GM19351 (cell line): Measurements from ENCODE around the gene POC1B.

ENCODE experiments used
- ATAC-seq: cut with Tn5 transposase; IDR thresholded peaks from one replicate; pipeline ENCODE4 v1.9.1; 2021; ENCODE audit warnings: mild to moderate bottlenecking, moderate library complexity; ENCODE audit not compliant: unreplicated experiment

POC1B gene

DNA sequence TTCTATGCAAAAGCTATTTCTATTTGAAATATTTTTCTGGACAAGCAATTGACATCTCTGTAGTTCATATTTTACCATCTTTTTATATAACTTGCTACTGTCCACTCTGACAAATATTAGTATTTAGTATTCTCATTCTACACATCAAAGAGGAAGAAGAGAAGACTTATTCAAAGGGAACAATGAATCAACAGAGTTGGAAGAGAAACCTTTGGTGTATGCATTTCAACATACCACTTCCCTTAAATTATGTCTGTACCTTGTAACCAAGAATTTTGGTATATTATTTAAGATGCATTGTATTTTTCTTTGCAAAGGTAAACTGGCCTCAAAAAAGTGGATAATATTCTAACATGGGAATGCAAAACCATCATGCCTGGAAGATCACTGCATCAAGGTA lies 101.5 kb downstream of the POC1B start:
- ATAC-seq, result no peak

DNA sequence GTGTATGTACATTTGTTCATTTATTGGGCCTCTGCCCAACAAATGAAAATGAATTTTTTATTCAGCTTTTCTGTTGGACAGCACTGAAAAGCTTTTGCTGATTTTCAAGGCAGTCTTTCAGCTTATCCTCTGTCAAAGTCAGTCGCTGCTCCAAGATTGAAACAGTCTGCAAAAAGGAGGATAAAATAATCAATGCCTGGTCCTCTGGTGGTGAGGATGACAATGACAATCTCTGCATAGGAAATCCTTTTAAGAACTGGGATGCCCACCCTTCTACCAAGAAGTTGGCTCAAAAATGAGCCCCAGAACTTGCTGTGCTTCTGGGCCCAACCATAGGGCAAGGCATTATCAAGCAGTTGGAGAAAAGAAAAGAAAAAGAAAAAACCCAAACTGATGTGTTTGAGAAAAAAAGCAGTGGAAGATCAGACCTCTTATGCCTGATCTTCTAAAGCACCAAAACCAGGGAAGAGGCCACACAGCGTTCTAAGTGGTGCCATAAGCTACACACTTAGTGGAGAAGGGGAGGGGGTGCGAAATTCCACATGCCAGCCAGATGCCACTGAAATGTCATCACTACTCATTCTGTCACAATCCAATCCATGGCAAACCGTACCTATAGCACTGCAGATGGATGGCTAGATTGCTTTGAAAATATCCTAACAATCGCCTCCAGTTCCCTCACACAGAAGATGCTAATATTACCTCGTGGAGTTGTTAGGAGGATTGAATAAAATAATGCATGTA lies 104.6 kb downstream of the POC1B start:
- no peak for ATAC-seq

- ATAC-seq, result no peak
These were observed 107.5 kb downstream of the POC1B start for GRCh38 chr12:89418228-89418910.

- no peak for ATAC-seq
These were observed 108.4 kb downstream of the POC1B start for GRCh38 chr12:89417246-89417977.

- no peak for ATAC-seq
These were observed 109.6 kb downstream of the POC1B start for GRCh38 chr12:89416049-89416792.

- no peak for ATAC-seq
These were observed 111.0 kb downstream of the POC1B start for GRCh38 chr12:89414851-89415250.

GRCh38 chr12:89414322-89414721 lies 111.5 kb downstream of the POC1B start:
- ATAC-seq, result no peak

- ATAC-seq, result no peak
These were observed 112.6 kb downstream of the POC1B start for GRCh38 chr12:89413234-89413633.

DNA sequence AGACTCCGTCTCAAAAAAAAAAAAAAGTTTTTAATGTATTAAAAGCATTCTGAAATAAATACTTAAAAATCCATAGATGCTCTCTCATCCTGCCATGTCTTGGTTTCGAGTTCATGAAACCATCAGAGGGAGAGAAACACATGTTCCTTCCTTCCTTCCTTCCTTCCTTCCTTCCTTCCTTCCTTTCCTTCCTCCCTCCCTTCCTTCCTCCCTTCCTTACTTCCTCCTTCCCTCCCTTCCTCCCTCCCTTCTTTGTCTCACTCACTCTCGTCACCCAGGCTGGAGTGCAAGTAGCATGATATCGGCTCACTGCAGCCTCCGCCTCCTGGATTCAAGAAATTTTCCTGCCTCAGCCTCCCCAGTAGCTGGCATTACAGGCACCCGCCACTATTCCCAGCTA lies 113.2 kb downstream of the POC1B start:
- no peak for ATAC-seq

DNA sequence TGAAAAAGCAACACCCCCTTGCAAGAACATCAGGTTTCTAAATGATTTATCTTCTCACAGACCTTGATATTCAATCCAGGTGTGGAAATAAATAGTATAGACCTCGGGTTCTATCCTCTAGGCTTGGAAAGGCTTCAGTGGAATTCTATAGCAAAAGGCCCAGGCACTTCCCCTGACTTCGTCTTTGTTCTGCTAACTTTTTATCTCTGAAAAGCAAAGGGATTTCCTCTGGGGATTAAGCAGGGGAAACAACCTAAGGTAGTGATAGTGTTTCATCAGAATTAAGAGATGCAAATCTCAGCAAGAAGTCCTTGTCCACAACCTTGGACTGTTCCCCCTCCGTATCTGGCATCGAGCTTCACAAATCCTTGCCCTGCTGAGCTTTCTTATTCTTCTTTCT lies 114.0 kb downstream of the POC1B start:
- ATAC-seq, result no peak

DNA sequence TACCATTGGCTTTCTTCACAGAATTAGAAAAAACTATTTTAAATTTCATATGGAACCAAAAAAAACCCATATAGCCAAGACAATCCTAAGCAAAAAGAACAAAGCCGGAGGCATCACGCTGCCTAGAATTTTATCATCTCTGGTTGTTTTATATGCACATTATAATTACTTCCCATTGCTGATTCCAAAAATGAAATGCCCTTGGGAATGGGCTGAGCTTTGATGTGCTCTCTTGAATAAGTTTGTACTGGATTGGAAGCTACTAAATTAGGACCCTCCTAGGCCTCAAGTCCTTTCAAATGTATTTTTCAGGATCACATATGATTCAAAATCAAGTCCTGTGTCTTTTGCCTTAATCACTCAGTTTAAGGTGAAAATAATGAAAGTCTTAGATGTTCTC lies 114.6 kb downstream of the POC1B start:
- ATAC-seq, result no peak

DNA sequence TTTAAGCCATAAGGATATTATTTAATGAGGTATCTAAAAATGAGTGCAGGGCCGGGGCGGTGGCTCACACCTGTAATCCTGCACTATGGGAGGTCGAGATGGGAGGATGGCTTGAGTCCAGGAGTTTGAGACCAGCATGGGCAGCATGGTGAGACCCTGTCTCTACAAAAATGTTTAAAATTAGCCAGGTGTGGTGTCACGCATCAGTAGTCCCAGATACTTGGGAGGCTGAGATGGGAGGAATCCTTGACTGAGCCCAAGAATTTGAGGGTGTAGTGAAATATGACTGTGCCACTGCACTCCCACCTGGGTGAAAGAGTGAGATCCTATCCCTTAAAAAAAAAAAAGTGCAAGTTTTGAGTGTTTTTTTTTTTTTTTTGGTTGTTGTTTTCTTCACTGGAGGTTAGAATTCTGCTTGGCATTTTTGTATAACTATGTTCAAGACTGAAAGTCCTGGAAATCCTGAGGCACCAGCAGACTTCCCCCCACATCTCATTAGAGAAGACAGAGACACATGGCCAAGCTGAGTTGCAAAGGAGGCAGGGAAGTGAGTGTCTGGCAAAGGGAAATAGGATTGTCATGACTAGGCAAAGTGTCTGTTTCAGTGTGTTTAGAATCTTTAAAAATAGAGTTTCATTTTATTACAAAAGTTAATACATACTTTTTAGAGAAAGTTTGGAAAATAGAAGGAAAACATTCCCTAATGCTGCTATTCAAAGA lies 120.1 kb downstream of the POC1B start:
- no peak for ATAC-seq

GRCh38 chr12:89401433-89402058 lies 124.3 kb downstream of the POC1B start:
- no peak for ATAC-seq

DNA sequence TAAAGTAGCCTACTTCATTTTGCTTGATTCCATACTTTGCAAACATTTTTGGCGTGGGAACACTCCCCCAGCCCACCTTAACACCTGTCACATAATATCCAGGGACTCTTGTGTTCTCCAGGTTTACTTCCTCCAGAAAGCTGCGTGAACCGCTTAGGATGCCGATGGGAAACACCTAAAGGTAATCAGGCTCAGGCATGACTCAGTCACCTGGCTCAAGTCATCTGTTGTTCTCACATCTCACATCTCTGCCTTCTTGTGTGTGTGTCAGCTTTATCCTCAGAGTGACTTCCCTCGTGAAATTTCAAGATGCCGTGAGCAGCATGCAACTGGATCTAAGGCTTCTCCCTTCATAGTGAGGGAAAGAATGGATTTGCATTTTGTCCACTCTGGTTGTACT lies 125.4 kb downstream of the POC1B start:
- no peak for ATAC-seq

DNA sequence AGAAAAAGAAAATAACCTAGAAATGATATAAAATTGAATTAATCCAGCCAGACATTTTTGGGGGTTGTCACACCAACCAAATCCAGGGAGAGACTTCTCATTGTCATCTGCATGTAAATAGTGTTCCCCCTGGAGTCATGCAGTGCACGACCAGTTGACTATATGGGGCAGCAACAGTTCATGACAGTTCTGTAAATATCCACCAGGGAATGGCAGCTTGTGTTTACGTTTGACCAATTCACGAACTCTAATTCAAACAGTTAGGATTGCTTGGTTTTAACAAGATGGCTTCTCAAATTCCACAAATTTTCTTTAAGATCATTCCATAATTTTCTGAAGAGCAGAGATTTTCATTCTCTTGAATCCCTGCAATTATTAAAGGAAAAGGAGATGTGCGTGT lies 130.1 kb downstream of the POC1B start:
- ATAC-seq, result no peak

DNA sequence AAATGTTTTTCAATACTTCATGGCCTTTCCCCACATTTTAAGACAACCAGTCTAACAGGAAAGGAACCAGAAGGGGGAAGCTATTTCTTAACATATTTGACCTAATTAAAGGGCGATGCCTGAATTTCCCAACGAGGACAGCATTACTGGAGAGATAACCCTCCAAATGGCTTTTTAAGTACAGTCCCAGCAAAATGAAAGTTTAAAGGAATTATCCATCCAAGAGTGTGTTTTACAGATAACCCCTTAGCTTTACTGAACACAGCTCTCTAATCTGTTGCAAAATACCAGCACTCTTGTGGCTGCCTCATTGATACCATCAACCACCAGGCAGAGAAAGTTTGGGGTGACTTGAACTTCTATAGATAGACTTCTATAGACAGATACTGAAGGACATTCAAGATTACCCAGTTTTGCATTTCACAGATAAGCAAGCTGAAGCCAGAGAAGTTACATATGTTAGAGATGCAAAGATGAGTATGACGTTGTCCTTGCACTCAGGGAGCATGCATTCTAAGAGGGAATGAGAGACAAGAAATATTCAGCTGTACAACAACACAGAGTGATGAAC lies 132.2 kb downstream of the POC1B start:
- ATAC-seq, result no peak

- ATAC-seq, result no peak
These were observed 133.5 kb downstream of the POC1B start for GRCh38 chr12:89392391-89392790.

DNA sequence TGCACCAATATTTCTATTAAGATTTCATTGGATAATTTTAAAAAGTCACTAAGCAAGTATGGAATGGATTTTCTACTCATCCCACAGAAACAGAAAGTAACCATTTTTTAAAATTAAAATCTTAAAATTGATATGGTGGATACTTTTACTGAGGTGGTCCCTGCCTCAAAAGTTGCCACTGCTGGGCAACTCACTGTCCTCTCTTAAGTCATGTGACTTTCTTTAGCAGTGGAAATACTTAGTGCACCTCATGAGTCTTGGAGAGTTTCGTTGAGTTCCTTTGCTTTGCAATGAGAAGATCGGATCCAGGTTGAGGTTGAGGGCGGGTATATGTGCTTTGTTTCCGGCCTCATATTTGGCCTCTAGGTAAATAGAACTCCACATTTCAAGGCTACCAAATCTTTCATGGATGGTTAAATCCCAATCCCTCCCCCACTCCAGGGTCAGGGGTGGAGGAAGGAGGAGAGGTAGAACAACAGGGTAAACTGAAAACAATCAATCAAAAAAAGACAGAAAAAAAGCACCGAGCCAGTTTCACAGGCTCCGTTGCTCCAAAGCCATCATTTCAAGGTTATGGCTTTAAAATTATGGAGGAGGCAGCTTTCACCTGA lies 134.0 kb downstream of the POC1B start:
- no peak for ATAC-seq
